ENCODE data around the gene KCNN3.

DNA sequence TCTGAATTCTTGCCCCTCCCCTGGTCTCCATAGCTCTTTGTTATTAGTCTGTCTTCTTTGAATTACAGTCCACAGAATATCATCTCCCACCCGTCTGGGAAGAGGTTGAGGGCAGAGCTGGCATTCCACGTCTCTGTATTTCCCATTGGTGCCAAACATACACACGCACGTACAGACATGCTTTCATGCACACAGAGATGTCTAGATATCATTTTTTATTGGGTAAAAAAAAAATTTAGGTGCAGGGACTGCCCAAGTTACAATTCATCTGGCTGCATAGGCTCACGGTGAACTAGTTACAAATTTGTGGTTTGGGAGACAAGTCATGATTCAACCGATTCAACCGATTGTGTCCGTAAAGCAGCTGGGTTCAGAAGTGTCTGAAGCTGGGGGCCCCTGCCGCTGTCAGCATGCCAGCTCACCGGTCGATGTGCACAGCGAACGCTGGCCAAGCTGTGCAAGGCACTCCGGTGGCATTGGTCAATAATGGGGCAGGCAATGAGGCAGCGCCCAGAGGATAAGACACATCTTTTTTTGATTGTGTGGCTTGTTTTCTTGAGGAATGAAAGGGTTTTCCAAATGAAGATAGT, 73.7 kb downstream of the KCNN3 start:
- TF ChIP-seq, protein P1, sequence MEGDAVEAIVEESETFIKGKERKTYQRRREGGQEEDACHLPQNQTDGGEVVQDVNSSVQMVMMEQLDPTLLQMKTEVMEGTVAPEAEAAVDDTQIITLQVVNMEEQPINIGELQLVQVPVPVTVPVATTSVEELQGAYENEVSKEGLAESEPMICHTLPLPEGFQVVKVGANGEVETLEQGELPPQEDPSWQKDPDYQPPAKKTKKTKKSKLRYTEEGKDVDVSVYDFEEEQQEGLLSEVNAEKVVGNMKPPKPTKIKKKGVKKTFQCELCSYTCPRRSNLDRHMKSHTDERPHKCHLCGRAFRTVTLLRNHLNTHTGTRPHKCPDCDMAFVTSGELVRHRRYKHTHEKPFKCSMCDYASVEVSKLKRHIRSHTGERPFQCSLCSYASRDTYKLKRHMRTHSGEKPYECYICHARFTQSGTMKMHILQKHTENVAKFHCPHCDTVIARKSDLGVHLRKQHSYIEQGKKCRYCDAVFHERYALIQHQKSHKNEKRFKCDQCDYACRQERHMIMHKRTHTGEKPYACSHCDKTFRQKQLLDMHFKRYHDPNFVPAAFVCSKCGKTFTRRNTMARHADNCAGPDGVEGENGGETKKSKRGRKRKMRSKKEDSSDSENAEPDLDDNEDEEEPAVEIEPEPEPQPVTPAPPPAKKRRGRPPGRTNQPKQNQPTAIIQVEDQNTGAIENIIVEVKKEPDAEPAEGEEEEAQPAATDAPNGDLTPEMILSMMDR (IDR thresholded peaks at IDR 0.05; ENCODE audit: insufficient read depth, low read length) = no peak
- no peak for TF ChIP-seq POLR2AphosphoS5 (IDR thresholded peaks at IDR 0.05; ENCODE audit: low read depth)
- TF ChIP-seq, protein P2, sequence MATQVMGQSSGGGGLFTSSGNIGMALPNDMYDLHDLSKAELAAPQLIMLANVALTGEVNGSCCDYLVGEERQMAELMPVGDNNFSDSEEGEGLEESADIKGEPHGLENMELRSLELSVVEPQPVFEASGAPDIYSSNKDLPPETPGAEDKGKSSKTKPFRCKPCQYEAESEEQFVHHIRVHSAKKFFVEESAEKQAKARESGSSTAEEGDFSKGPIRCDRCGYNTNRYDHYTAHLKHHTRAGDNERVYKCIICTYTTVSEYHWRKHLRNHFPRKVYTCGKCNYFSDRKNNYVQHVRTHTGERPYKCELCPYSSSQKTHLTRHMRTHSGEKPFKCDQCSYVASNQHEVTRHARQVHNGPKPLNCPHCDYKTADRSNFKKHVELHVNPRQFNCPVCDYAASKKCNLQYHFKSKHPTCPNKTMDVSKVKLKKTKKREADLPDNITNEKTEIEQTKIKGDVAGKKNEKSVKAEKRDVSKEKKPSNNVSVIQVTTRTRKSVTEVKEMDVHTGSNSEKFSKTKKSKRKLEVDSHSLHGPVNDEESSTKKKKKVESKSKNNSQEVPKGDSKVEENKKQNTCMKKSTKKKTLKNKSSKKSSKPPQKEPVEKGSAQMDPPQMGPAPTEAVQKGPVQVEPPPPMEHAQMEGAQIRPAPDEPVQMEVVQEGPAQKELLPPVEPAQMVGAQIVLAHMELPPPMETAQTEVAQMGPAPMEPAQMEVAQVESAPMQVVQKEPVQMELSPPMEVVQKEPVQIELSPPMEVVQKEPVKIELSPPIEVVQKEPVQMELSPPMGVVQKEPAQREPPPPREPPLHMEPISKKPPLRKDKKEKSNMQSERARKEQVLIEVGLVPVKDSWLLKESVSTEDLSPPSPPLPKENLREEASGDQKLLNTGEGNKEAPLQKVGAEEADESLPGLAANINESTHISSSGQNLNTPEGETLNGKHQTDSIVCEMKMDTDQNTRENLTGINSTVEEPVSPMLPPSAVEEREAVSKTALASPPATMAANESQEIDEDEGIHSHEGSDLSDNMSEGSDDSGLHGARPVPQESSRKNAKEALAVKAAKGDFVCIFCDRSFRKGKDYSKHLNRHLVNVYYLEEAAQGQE (IDR thresholded peaks at IDR 0.05; ENCODE audit: insufficient replicate concordance, low read depth) = no peak
